Activated naive CD8-positive, alpha-beta T cell treated with anti-CD3 and anti-CD28 coated beads for 36 hours (primary cell): ENCODE results near the gene VIPR2. TPM values are rescaled to one million over a fixed set of nuclear protein-coding genes. Genes with fewer than 3 reads are reported as not detected.
"Not testable (repeated sequence)": the region's sequence is repeated elsewhere in the genome, so short reads cannot be mapped to it uniquely, and the experiment has no call there.

Experiments used
- DNase-seq: peaks from one replicate; pipeline ENCODE4 v3.0.0; 2021
- H3K27ac Mint-ChIP-seq: one replicate; pipeline ENCODE4 v1.8.0; 2022; ENCODE audit warnings: mild to moderate bottlenecking, moderate library complexity, mixed read lengths
- H3K27me3 Mint-ChIP-seq: one replicate; pipeline ENCODE4 v1.8.0; 2022; ENCODE audit warnings: mild to moderate bottlenecking, mixed read lengths
- H3K36me3 Mint-ChIP-seq: one replicate; pipeline ENCODE4 v1.8.0; 2021; ENCODE audit warnings: mild to moderate bottlenecking, mixed read lengths
- H3K4me1 Mint-ChIP-seq: one replicate; pipeline ENCODE4 v1.8.0; 2021; ENCODE audit warnings: mixed read lengths
- H3K4me3 Mint-ChIP-seq: one replicate; pipeline ENCODE4 v1.8.0; 2022; ENCODE audit warnings: mild to moderate bottlenecking, moderate library complexity, mixed read lengths
- H3K9me3 Mint-ChIP-seq: one replicate; pipeline ENCODE4 v1.8.0; 2022; ENCODE audit warnings: mixed read lengths
- total RNA-seq, 2 experiments: library from RNA; stranded (reverse); gene quantifications; one replicate each; pipeline ENCODE4 v1.2.3, GENCODE V29; 2021

The VIPR2 gene
- total RNA-seq, 2 experiments from 2014 or later: not detected

DNA sequence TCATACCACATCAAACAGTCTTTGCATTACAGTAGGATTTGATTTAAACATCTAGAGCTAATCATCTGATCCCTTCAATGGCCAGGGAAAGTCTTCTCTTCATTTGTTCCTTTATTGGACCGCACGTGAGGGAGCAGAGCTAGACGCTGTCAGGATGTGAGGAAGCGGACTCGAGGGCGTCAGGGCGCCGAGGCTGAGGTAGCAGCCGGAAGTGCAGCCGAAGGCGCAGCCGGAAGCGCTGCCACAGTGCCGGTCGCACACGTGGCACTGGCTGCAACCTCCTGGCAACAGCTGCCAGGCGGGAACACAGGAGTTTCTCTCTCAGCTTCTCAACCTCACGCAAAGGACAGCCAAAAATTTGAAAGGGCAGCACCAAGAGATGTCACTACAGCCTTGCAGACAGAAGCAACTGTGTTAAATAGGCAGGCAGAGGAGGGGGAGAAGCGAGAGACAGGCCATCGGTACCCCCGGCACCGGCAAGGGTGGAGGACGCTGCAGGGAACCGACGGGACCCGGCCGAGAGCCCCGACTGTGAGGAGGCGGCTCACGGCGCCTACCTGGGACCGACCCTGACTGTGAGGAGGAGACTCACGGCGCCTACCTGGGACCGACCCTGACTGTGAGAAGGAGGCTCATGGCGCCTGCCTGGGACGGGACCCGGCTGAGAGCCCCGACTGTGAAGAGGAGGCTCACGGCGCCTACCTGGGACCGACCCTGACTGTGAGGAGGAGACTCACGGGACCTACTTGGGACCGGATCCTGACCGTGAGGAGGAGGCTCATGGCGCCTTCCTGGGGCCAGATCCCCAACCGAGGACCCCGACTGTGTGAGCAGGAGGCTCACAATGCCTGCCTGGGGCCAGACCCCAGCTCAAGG is 32.3 kb downstream of the VIPR2 start:
- H3K4me1 Mint-ChIP-seq: no peaks in the 10 kb centered on the region
- no peak overlapping the region for H3K4me3 Mint-ChIP-seq
- no peak overlapping the region for H3K27ac Mint-ChIP-seq
- DNase-seq: peak; percentile 3
- no peaks in the 10 kb centered on the region for H3K9me3 Mint-ChIP-seq
- H3K36me3 Mint-ChIP-seq: no peaks in the 10 kb centered on the region
- H3K27me3 Mint-ChIP-seq: peaks cover 7% of the 10 kb centered on the region

DNA sequence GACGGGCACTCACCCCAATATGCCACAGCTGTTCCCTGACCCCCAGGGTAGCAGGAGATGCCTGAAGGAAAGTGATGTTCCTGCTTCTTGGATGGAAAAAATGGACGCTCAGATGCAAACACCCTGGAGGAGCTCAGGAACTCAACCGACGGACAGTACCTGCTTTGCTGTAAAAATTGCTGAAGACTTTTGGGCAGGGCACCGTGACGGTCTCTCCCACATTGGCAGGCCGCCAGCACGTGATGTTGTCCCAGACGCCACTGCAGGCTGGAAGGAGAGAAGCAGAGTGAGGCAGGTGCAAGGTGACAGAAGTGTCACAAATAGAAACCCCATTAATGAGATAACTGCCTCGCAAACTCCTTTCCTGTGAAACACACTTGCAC is 35.0 kb downstream of the VIPR2 start:
- Mint-ChIP-seq H3K4me3 (no peak overlapping the region), H3K27me3 (peaks cover 5% of the 10 kb centered on the region), H3K9me3 (no peaks in the 10 kb centered on the region), H3K4me1 (no peaks in the 10 kb centered on the region), H3K27ac (no peak overlapping the region), H3K36me3 (no peaks in the 10 kb centered on the region)
- DNase-seq: no peak

DNA sequence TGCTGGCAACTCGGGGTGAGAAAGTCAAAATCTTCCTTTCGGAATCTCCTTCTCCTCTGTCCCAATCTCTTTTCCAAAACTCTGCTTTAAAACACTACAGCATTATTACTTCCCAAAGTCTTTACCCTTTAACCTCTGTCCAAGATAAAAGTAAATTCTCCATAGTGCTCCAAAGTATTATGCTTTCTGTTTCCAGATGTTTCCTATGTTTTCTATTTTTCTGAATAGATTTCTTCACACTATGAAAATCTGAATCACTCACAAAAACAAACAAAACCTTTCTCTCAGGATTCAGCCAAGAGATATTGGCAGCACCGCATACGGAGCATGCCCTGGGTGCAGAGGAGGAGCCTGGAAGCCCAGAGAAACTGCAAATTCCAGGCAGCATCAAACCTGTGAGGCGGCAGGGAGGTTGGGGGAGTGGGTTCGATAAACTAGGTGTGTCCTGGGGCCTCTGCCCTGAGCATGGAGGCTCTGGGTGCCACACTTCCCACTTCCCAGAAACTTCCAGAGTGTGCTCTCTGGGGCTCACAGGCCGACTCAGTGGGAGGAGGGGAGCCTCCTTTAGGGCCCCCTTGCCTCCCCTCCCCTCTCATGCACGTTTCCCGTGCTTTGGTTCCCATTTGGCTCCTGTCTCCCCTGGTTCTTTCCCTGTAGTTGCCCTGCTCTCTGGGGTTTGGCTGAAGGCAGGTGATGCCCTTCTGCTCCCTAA is 35.6 kb downstream of the VIPR2 start:
- H3K4me3 Mint-ChIP-seq: no peak overlapping the region
- no peak overlapping the region for H3K27ac Mint-ChIP-seq
- DNase-seq: no peak
- H3K27me3 Mint-ChIP-seq: peaks cover 5% of the 10 kb centered on the region
- no peaks in the 10 kb centered on the region for H3K4me1 Mint-ChIP-seq
- H3K9me3 Mint-ChIP-seq: no peaks in the 10 kb centered on the region
- H3K36me3 Mint-ChIP-seq: no peaks in the 10 kb centered on the region

DNA sequence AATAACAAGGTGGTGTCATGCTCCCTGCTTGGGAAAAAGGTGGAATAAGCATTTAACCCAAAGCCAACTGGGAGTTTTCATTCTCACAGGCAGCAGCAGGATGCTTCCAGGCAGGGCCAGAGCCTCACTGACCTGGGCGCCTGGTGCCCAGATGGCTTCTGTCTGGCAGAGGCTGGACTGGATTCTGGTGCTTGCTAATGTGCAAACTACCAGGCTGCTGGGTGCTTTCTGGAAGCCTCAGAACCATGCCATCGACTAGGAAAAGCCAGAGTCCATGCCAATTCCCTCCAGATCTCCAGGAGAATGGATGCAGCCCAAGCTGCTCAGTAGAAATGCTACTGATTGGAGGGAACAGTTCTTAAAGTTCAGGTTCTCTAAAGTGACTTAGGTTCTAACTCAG is 36.2 kb downstream of the VIPR2 start:
- no peaks in the 10 kb centered on the region for H3K9me3 Mint-ChIP-seq
- H3K27ac Mint-ChIP-seq: no peak overlapping the region

DNA sequence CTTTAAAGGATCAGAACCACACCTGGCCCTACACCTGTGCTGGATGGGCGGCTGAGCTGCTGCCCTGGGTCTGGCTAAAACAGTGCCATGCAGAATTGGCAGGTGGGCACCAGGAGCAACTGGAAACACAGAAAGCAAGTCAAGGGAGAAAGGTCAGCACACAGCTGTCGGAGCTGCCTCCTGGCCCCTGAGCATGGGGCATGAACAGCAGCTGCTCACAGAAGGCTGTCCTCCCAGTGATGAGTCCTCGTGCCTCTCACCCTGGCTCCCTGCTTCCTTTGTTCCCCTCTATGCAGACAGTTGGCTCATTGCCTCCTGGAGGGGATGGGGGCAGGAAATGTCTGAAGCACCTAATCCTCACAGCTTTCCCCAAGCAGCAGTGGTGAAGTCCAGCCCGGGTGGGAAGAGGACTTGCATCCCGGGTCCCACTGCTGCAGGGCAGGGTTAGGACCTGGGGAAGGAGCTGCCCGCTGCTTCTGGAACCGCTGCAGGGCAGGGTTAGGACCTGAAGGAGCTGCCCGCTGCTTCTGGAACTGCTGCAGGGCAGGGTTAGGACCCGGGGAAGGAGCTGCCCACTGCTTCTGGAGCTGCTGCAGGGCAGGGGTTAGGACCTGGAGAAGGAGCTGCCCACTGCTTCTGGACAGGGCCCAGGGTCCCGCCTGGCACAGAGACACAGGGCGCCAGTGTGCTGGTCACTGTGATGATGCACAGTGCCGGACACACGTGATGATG is 37.3 kb downstream of the VIPR2 start:
- Mint-ChIP-seq H3K27me3 (peaks cover 4% of the 10 kb centered on the region), H3K36me3 (no peaks in the 10 kb centered on the region), H3K4me1 (no peaks in the 10 kb centered on the region), H3K27ac (no peak overlapping the region), H3K9me3 (no peaks in the 10 kb centered on the region), H3K4me3 (no peak overlapping the region)
- no peak for DNase-seq

More for the DNA sequence above, 36.2 kb downstream of the VIPR2 start:
- Mint-ChIP-seq H3K36me3 (no peaks in the 10 kb centered on the region), H3K27me3 (peaks cover 5% of the 10 kb centered on the region), H3K4me1 (no peaks in the 10 kb centered on the region), H3K4me3 (no peak overlapping the region)
- DNase-seq: no peak

DNA sequence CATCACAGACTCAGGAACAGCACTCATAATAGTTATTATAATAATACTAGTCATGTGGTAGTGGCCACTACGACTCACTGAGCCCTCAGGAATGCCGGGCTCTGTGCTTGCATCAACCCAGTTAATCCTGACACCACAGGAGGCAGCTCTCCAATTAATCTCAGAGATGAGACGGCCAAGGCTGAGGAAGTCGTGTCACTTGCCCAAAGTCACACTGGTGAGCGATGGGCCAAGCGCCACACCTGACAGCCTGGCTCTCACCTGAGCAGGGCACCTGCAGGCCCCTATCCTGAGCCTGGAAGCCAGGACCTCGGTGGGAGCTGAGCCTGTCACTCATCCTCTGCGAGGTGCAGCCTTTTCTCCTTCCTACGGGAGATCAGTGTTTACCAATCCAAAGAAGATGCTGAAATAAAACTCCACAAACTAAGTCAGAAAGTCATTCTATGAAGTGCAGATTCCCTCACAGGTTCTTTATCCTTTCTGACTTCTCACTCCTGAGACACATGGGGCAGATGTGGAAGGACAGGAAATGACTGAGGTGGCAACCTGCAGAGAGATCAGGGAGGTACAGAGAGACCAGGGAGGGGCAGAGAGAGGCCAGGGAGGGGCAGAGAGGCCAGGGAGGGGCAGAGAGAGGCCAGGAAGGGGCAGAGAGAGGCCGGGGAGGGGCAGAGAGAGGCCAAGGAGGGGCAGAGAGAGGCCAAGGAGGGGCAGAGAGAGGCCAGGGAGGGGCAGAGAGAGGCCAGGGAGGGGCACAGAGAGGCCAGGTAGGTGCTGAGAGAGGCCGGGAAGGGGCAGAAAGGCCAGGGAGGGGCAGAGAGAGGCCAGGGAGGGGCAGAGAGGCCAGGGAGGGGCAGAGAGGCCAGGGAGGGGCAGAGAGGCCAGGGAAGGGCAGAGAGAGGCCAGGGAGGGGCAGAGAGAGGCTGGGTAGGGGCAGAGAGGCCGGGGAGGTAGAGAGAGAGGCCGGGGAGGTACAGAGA is 38.5 kb downstream of the VIPR2 start:
- no peak overlapping the region for H3K4me3 Mint-ChIP-seq
- peaks cover 5% of the 10 kb centered on the region for H3K9me3 Mint-ChIP-seq
- H3K27me3 Mint-ChIP-seq: no peaks in the 10 kb centered on the region
- no peaks in the 10 kb centered on the region for H3K36me3 Mint-ChIP-seq
- no peak for DNase-seq
- H3K27ac Mint-ChIP-seq: no peak overlapping the region
- H3K4me1 Mint-ChIP-seq: no peaks in the 10 kb centered on the region

DNA sequence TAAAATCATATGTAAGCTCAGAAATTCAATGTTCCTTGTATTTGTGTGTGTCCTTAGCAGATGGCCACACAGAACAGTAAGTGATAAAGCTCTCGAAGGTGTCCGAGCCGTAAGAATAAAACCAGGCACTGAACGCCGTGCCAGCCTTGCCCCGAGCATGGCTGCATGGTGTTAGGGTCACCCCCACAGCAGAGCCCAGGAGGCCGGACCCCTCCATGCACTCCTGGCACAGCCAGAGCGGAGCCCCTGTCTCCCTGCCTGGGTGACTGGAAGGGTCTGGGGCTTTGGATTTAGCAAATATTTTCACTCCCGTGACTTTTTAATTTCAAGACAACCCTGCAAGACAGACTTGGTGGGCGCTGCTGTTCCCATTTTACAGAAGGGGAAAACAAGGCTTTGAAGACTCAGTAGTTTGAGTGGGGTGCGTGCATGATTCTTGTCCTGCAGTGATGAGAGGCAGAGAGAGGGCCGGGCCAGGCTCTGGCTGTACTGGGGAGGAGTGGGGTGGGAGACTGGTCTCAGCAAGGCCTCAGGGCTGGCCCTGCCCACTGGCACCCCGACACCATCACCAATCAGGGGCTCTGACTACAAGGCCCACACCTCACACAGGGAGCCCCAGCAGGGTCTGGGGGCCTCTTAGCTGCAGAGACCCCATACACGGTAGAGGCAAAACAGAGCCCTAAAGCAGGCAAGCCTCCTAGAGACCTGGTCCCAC is 39.4 kb downstream of the VIPR2 start:
- no peak overlapping the region for H3K27ac Mint-ChIP-seq
- peaks cover 5% of the 10 kb centered on the region for H3K9me3 Mint-ChIP-seq
- no peaks in the 10 kb centered on the region for H3K36me3 Mint-ChIP-seq
- no peaks in the 10 kb centered on the region for H3K4me1 Mint-ChIP-seq
- no peaks in the 10 kb centered on the region for H3K27me3 Mint-ChIP-seq
- no peak for DNase-seq
- no peak overlapping the region for H3K4me3 Mint-ChIP-seq

DNA sequence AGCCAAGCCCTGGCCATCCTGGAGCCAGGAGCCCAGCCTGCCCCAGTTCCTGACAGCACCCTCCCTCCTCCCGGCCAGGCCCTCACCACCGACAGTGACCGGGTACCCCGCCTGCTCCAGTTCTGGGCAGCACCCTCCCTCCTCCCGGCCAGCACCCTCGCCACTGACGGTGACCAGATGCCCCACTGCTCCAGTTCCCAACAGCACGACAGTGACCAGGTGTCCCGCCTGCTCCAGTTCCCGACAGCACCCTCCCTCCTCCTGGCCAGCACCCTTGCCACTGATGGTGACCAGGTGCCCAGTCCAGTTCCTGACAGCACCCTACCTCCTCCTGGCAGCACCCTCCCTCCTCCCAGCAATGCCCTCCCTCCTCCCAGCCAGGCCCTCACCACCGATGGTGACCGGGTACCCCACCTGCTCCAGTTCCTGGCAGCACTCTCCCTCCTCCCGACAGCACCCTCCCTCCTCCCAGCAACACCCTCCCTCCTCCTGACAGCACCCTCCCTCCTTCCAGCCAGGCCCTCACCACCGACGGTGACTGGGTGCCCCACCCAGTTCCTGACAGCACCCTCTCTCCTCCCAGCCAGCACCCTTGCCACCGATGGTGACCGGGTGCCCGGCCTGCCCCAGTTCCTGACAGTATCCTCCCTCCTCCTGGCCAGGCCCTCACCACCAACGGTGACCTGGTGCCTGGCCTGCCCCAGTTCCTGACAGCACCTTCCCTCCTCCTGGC is 40.3 kb downstream of the VIPR2 start:
- Mint-ChIP-seq H3K36me3 (no peaks in the 10 kb centered on the region), H3K9me3 (peaks cover 5% of the 10 kb centered on the region), H3K4me1 (no peaks in the 10 kb centered on the region), H3K27me3 (no peaks in the 10 kb centered on the region), H3K4me3 (no peak overlapping the region), H3K27ac (no peak overlapping the region)
- no peak for DNase-seq

DNA sequence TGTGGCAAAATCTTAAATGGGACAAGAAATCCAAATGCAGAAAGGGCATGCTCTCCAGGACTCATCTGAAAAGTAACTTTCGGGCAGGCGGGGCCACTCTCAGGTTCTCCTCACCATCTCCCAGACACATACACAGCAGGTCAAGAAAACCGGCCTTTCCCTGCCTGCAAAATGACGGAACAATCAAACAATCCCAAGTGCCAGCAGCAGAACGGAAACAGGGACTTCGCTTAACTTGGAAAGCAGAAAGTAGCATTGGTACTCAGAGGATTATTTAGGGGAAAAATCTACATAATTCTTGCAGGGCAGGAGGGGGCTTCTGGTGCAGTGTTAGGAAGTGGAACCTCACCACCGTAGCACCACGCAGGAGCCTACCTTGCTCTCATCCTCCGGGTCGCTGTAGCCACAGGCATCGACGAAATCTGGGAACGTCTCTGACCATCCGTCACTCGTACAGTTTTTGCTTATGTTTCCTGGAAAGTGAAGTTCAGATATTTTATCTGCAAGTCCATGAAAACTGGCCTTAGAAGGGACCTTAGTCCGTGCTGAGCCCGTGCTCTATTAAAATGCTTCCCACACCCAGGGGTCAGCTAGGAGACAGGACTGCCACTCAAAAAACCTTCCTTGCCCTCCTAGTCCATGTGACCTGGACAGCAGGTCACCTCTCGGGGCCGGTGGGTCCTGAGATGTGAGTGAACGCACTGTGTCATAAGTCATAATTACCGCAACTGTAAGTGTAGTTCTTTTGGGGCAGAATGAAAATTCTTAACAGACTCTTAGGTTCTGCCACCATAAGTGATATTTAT is 41.1 kb downstream of the VIPR2 start:
- no peaks in the 10 kb centered on the region for H3K27me3 Mint-ChIP-seq
- H3K4me1 Mint-ChIP-seq: no peaks in the 10 kb centered on the region
- peaks cover 5% of the 10 kb centered on the region for H3K9me3 Mint-ChIP-seq
- no peak overlapping the region for H3K27ac Mint-ChIP-seq
- DNase-seq: no peak
- no peaks in the 10 kb centered on the region for H3K36me3 Mint-ChIP-seq
- no peak overlapping the region for H3K4me3 Mint-ChIP-seq

DNA sequence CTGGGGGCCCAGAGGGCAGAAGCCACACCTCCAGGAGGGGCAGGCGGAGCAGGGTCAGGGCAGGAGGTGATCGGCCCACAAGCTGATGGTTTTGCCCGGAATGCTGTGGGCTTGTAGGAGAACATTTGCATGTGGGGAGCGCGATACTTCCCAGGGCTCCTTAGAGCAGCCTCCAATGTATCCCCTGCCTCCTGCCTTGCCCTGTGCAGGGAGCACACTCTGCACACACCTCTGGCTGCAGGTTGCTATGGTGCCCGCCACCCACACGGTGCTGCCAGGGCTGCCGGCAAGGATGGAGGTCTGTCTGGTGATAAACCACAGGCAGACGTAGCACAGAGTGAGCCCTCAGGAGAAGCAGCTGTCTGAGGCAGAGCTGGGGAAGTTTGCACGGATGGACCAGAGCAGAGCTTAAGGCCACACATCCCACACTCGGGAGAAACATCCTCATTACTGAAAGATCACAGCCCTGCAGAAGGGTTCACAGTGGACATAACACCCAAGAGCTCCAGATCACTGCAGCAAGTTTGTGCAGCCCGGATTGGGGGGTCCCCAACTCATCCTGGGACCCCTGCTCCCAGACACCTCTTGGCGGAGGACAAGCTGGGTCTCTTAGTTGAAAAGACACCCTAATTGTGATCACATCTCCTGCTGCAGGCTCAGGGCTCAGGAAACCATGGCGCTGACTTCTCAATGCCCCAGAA is 41.8 kb downstream of the VIPR2 start:
- no peak for DNase-seq
- H3K27me3 Mint-ChIP-seq: no peaks in the 10 kb centered on the region
- no peak overlapping the region for H3K4me3 Mint-ChIP-seq
- no peaks in the 10 kb centered on the region for H3K4me1 Mint-ChIP-seq
- no peaks in the 10 kb centered on the region for H3K36me3 Mint-ChIP-seq
- peaks cover 5% of the 10 kb centered on the region for H3K9me3 Mint-ChIP-seq
- H3K27ac Mint-ChIP-seq: no peak overlapping the region

DNA sequence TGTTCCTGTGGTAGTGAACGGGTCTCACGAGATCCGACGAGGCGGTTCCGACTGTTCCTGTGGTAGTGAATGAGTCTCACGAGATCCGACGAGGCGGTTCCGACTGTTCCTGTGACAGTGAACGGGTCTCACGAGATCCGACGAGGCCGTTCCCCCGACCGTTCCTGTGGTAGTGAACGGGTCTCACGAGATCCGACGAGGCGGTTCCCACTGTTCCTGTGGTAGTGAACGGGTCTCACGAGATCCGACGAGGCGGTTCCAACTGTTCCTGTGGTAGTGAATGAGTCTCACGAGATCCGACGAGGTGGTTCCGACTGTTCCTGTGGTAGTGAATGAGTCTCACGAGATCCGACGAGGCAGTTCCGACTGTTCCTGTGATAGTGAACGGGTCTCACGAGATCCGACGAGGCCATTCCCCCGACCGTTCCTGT is 43.0 kb downstream of the VIPR2 start:
- not testable (repeated sequence) for H3K9me3 Mint-ChIP-seq, H3K4me1 Mint-ChIP-seq, H3K27me3 Mint-ChIP-seq

DNA sequence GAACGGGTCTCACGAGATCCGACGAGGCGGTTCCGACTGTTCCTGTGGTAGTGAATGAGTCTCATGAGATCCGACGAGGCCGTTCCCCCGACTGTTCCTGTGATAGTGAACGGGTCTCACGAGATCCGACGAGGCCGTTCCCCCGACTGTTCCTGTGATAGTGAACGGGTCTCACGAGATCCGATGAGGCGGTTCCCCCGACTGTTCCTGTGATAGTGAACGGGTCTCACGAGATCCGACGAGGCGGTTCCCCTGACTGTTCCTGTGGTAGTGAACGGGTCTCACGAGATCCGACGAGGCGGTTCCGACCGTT is 43.6 kb downstream of the VIPR2 start:
- not testable (repeated sequence) for H3K4me3 Mint-ChIP-seq, H3K4me1 Mint-ChIP-seq, H3K27ac Mint-ChIP-seq, DNase-seq, H3K9me3 Mint-ChIP-seq, H3K27me3 Mint-ChIP-seq, H3K36me3 Mint-ChIP-seq

More for the DNA sequence above, 43.0 kb downstream of the VIPR2 start:
- not testable (repeated sequence) for H3K4me3 Mint-ChIP-seq, H3K36me3 Mint-ChIP-seq, H3K27ac Mint-ChIP-seq, DNase-seq
